Neuron (in vitro differentiated cells): ENCODE measurements around the gene KCNE4.

Source experiments
- H2AFZ ChIP-seq: one replicate; pipeline ENCODE4 v1.6.1; 2013; ENCODE audit warnings: low read depth, mild to moderate bottlenecking, inconsistent platforms, low read length, moderate library complexity
- H3K27me3 ChIP-seq: one replicate; pipeline ENCODE4 v1.6.1; 2013; ENCODE audit warnings: low read length; ENCODE audit not compliant: insufficient read depth
- H3K36me3 ChIP-seq: one replicate; pipeline ENCODE4 v1.6.1; 2013; ENCODE audit warnings: low read length; ENCODE audit not compliant: insufficient read depth
- H3K4me1 ChIP-seq: one replicate; pipeline ENCODE4 v1.6.1; 2013; ENCODE audit warnings: low read length; ENCODE audit not compliant: insufficient read depth
- H3K4me3 ChIP-seq: 2 replicates; pipeline ENCODE4 v1.5.1; 2013; ENCODE audit warnings: mild to moderate bottlenecking, low read length, moderate library complexity
- H3K9me3 ChIP-seq: one replicate; pipeline ENCODE4 v1.6.1; 2013; ENCODE audit warnings: low read length

KCNE4 gene

DNA sequence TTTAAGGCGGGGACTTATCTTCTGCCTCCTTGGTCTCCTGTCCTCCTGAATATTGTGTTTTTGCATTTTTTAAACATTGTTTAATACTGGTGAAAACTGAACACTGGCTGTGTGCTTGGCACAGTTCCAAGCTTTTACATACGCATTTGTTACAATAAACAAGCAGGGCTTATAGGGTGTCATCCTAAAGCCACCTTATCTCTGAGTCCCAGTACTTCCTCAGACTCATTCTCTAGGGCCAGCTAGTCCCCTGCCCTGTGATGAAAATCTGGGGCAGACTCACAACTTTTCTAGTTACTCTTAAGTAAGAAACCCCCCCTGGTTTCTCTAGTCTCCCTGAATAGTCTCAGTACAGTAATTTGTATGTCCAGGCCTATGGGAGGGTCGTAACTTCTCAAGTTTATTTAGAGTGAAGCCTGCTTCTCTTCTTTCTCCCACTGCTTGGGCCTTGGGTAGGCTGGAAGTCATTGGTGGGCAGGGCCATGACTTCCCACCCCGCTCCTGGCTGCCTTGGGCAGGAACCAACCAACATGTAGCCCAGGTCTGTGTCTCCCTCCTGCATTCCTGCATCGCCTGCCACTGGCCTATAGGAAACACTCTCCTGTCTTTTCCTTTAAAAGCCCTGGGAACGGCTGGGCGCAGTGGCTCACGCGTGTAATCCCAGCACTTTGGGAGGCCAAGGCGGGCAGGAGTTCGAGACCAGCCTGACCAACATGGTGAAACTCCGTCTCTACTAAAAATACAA is 7.7 kb upstream of the KCNE4 start:
- Histone ChIP-seq H3K4me3 (no peak overlapping the region), H3K9me3 (no peaks in the 10 kb centered on the region), H2AFZ (no peak overlapping the region), H3K4me1 (peaks cover 7% of the 10 kb centered on the region), H3K27me3 (no peaks in the 10 kb centered on the region), H3K36me3 (no peaks in the 10 kb centered on the region)

- no peaks in the 10 kb centered on the region for H3K36me3 ChIP-seq
- peaks cover 7% of the 10 kb centered on the region for H3K4me1 ChIP-seq
- H3K9me3 ChIP-seq: no peaks in the 10 kb centered on the region
- no peaks in the 10 kb centered on the region for H3K27me3 ChIP-seq
- no peak overlapping the region for H2AFZ ChIP-seq
- no peak overlapping the region for H3K4me3 ChIP-seq
Measured at GRCh38 chr2:223044916-223045700, 6.9 kb upstream of the KCNE4 start.

DNA sequence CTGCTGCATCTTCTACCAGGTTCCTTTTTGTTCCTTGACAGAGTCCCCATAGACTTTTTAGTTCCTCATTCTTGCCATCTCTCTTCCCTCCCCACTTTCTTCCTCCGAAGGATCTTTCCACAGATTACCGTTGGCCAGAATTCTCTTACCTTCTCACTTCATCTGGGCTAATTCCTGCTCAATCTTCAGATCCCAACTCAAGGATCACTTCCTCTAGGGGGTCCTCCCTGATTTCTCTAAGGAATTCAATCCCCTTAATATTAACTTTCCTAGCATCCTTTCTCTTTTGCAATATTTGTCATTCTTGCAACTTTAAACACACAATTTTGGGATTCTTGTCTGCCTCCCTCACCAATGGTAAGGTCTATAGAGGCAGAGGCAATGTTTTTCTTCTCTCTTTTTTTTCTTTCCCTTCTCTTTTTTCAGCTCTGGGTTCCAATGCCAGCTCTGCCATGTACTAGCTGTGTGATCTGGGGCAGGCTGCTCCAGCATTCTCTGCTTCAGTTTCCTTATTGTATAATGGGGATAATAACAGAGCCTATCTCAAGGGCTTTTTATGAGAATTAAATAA is 5.4 kb upstream of the KCNE4 start:
- Histone ChIP-seq H3K4me3 (no peak overlapping the region), H3K36me3 (no peaks in the 10 kb centered on the region), H3K27me3 (no peaks in the 10 kb centered on the region), H2AFZ (no peak overlapping the region), H3K9me3 (no peaks in the 10 kb centered on the region), H3K4me1 (peaks cover 5% of the 10 kb centered on the region)

- Histone ChIP-seq H3K36me3 (no peaks in the 10 kb centered on the region), H3K9me3 (no peaks in the 10 kb centered on the region), H3K4me1 (peaks cover 3% of the 10 kb centered on the region), H2AFZ (no peak overlapping the region), H3K4me3 (no peak overlapping the region), H3K27me3 (no peaks in the 10 kb centered on the region)
Measured at GRCh38 chr2:223047260-223047761, 4.7 kb upstream of the KCNE4 start.

DNA sequence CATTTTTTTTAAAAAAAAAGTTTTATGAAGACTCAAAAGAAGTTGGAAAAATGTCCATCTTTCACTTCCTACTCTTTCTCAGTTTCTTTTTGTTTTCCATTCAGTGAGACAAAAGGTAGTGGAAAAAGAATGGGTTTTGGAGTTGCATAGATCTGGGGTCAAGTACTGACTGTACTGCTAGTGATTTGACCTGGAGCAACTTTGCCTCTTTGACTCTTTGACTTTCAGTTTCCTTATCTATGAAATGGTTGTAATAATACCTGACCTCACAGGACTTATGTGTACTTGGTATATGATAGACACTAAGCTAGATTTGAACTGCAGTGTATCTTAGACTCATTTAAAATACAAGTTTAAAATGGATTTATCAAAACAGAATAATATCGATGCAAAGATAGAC is 3.5 kb upstream of the KCNE4 start:
- Histone ChIP-seq H3K27me3 (no peaks in the 10 kb centered on the region), H2AFZ (no peak overlapping the region), H3K9me3 (no peaks in the 10 kb centered on the region), H3K4me1 (peaks cover 3% of the 10 kb centered on the region), H3K4me3 (no peak overlapping the region), H3K36me3 (no peaks in the 10 kb centered on the region)

DNA sequence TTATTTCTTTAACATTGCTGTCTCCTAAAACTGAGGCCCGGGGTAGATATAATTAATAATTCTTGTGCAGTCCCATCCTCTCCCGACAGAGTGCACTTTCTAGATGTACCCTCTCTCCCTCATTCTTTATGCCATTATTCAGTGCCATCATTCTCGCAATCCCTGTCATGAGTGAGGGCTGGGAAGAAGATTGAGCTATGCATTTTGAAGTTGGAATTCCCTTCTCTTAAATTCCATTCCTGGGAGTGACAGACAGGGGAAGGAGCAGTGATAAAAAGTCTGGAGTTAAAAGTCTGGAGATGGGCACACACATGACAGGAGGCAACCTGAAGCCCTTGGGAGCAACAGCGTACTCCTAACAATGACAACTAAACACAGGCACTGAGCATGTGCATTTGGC is 2.6 kb upstream of the KCNE4 start:
- Histone ChIP-seq H3K4me1 (peaks cover 3% of the 10 kb centered on the region), H3K9me3 (no peaks in the 10 kb centered on the region)

GRCh38 chr2:223050188-223050587 is 1.8 kb upstream of the KCNE4 start:
- Histone ChIP-seq H2AFZ (no peak overlapping the region), H3K36me3 (no peaks in the 10 kb centered on the region), H3K4me1 (peaks cover 3% of the 10 kb centered on the region), H3K4me3 (no peak overlapping the region), H3K9me3 (no peaks in the 10 kb centered on the region), H3K27me3 (no peaks in the 10 kb centered on the region)

More for the DNA sequence above, 2.6 kb upstream of the KCNE4 start:
- Histone ChIP-seq H3K4me3 (no peak overlapping the region), H3K27me3 (no peaks in the 10 kb centered on the region), H3K36me3 (no peaks in the 10 kb centered on the region), H2AFZ (no peak overlapping the region)

DNA sequence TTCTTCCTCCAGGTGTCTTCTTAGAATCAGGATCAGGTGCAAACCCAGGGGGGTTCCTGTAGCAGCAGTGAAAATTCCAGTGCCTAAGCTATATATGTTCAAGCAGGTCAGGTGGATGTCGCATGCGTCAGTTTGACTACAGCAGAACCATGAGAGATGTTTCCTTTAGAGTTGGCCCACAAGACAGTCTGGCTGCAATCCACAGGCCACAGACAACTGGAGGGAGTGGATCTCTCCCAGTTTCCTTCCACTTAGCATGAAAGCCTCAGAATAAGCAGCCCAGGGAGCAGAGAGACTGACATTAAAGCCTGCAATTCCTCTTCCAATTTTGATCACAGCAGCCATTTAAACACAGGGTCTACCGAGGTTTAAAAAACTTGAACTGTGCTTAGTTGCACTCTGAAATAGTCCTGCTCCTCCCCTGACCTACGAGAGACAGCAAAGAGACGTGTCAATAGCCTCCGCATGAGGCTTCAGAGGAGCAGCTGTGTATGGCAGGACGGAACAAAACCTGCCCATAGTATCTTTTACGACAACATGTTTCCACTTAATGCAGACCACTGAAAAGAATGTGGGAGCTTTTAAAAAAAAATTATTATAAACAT is 988 bp upstream of the KCNE4 start:
- Histone ChIP-seq H3K27me3 (no peaks in the 10 kb centered on the region), H3K9me3 (no peaks in the 10 kb centered on the region), H2AFZ (no peak overlapping the region), H3K4me1 (peaks cover 3% of the 10 kb centered on the region), H3K36me3 (no peaks in the 10 kb centered on the region), H3K4me3 (no peak overlapping the region)

DNA sequence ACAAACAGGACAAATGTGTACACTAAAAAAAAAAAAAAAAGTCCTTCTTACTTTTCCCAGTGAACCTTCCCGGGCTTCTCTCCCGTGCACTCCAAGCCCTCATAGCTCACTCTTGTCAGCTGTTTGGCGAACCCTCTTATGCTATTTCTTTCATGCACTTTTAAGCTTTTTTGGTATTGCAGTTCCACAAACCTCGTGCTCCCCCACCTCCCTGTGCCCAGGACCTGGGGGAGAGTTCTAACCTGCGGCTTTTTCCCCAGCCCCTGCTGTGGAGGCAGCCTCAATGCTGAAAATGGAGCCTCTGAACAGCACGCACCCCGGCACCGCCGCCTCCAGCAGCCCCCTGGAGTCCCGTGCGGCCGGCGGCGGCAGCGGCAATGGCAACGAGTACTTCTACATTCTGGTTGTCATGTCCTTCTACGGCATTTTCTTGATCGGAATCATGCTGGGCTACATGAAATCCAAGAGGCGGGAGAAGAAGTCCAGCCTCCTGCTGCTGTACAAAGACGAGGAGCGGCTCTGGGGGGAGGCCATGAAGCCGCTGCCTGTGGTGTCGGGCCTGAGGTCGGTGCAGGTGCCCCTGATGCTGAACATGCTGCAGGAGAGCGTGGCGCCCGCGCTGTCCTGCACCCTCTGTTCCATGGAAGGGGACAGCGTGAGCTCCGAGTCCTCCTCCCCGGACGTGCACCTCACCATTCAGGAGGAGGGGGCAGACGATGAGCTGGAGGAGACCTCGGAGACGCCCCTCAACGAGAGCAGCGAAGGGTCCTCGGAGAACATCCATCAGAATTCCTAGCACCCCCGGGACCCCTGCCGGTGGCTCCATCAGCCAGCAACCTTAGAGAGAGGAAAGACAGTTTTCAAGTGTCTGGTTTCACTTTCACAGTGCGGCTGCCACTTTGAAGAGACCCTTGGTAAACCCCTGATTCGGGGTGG is 826 bp downstream of the KCNE4 start:
- peaks cover 7% of the 10 kb centered on the region for H3K4me1 ChIP-seq
- no peaks in the 10 kb centered on the region for H3K36me3 ChIP-seq
- no peak overlapping the region for H3K4me3 ChIP-seq
- H2AFZ ChIP-seq: no peak overlapping the region
- no peaks in the 10 kb centered on the region for H3K9me3 ChIP-seq
- H3K27me3 ChIP-seq: no peaks in the 10 kb centered on the region

DNA sequence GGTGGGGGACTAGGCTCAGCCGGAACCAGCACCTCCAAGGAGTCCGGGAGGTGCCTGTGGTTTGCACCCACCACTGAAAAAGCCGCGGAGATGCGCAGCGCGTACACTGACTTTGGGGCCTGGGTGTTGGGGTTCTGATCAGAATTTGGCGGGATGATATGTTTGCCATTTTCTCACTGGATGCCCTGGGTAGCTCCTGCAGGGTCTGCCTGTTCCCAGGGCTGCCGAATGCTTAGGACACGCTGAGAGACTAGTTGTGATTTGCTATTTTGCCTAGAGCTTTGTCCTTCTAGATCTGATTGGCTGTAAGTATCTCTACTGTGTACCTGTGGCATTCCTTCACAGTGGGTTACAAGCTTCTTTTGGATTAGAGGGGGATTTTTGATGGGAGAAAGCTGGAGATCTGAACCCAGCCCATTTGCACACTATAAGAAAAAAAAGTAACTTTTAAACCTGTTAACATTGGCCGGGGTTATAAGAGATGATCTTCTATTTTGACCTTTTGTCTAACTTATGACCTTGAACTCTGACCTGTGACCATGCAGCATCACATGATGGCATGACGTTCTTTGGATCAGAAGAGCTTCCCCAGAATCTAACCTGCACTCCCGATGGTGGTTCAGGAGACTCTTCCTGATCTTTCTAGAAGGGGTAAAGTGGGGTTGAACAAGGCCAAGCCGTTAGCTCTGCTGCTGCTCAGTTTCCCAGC is 1.6 kb downstream of the KCNE4 start:
- H3K9me3 ChIP-seq: no peaks in the 10 kb centered on the region
- no peaks in the 10 kb centered on the region for H3K36me3 ChIP-seq
- peaks cover 8% of the 10 kb centered on the region for H3K4me1 ChIP-seq
- no peak overlapping the region for H2AFZ ChIP-seq
- no peak overlapping the region for H3K4me3 ChIP-seq
- no peaks in the 10 kb centered on the region for H3K27me3 ChIP-seq

DNA sequence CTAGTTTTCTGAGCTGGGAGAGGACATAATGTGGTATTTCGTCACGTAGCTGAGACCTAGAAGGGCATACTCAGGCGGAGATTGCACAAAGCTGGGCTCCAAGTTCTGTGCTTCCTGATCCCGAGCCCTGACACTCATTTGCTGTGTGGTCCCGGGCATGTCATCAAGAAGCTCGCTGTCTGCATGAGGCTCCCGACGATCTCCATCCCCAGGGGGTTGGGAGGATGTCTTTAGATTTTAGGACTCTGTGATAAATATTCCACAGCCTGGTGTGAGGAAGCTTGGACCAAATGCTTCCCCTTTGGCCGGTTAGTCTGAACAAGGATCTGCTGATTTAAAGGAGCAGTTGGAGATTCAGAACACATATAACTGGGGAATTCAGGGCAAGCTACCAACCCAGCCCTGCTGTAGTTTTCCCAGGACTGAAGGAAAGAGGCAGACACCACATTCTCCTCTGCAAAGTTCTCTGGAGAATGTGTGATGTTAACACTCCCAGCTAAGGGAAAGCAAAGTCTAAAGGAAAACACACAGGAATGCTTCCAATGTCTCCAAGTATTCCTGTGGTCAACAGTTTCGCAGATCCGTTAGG is 2.3 kb downstream of the KCNE4 start:
- no peaks in the 10 kb centered on the region for H3K9me3 ChIP-seq
- H3K4me1 ChIP-seq: peaks cover 8% of the 10 kb centered on the region
- no peaks in the 10 kb centered on the region for H3K36me3 ChIP-seq
- no peaks in the 10 kb centered on the region for H3K27me3 ChIP-seq
- no peak overlapping the region for H3K4me3 ChIP-seq
- no peak overlapping the region for H2AFZ ChIP-seq
